Trophoblast cell (in vitro differentiated cells and primary cell): ENCODE measurements around the gene KRT84.

ENCODE experiments used
- DNase-seq, 2 donors: peaks; one replicate each; pipeline ENCODE4 v3.0.0-alpha.2; 2016
- H2AFZ ChIP-seq: 2 replicates; pipeline ENCODE4 v1.6.1; 2013; ENCODE audit warnings: low read length, moderate library complexity, mild to moderate bottlenecking; ENCODE audit not compliant: insufficient read depth, poor library complexity
- H2AK5ac ChIP-seq: 2 replicates; pipeline ENCODE4 v1.6.1; 2013; ENCODE audit warnings: mild to moderate bottlenecking, low read length
- H2BK120ac ChIP-seq: 2 replicates; pipeline ENCODE4 v1.6.1; 2013; ENCODE audit warnings: low read length, mild to moderate bottlenecking, moderate library complexity; ENCODE audit not compliant: insufficient read depth, poor library complexity
- H2BK12ac ChIP-seq: 2 replicates; pipeline ENCODE4 v1.6.1; 2013; ENCODE audit warnings: mild to moderate bottlenecking, low read length, moderate library complexity
- H2BK5ac ChIP-seq: 2 replicates; pipeline ENCODE4 v1.6.1; 2013; ENCODE audit warnings: low read length, low read depth, moderate library complexity, mild to moderate bottlenecking; ENCODE audit not compliant: poor library complexity
- H3K14ac ChIP-seq: 2 replicates; pipeline ENCODE4 v1.6.1; 2013; ENCODE audit warnings: mild to moderate bottlenecking, low read length
- H3K18ac ChIP-seq: 2 replicates; pipeline ENCODE4 v1.6.1; 2013; ENCODE audit warnings: mild to moderate bottlenecking, low read length
- H3K23ac ChIP-seq: 2 replicates; pipeline ENCODE4 v1.6.1; 2013; ENCODE audit warnings: low read length
- H3K27ac ChIP-seq: 2 replicates; pipeline ENCODE4 v1.5.1; 2013; ENCODE audit warnings: low read depth, mild to moderate bottlenecking, inconsistent platforms, low read length, moderate library complexity
- H3K27me3 ChIP-seq: 2 replicates; pipeline ENCODE4 v1.6.1; 2013; ENCODE audit warnings: inconsistent platforms, mild to moderate bottlenecking, low read length, moderate library complexity; ENCODE audit not compliant: insufficient read depth
- H3K36me3 ChIP-seq, 2 experiments: 1 replicate in 1 of 2; 2 replicates in 1 of 2; pipeline ENCODE4 v1.6.1; 2013; ENCODE audit warnings: low read length in 2 of 2, mild to moderate bottlenecking in 2 of 2, moderate library complexity in 1 of 2; ENCODE audit not compliant: insufficient read depth in 2 of 2, control insufficient read depth in 1 of 2
- H3K4ac ChIP-seq: 2 replicates; pipeline ENCODE4 v1.6.1; 2013; ENCODE audit warnings: low read depth, mild to moderate bottlenecking, low read length, moderate library complexity
- H3K4me1 ChIP-seq, 2 experiments: 1 replicate in 1 of 2; 2 replicates in 1 of 2; pipeline ENCODE4 v1.6.1; 2013; ENCODE audit warnings: low read length in 2 of 2, mild to moderate bottlenecking in 2 of 2, moderate library complexity in 1 of 2; ENCODE audit not compliant: insufficient read depth in 2 of 2, control insufficient read depth in 1 of 2
- H3K4me2 ChIP-seq: 2 replicates; pipeline ENCODE4 v1.6.1; 2013; ENCODE audit warnings: inconsistent platforms, mild to moderate bottlenecking, low read length, moderate library complexity
- H3K4me3 ChIP-seq: 2 replicates; pipeline ENCODE4 v1.5.1; 2013; ENCODE audit warnings: mild to moderate bottlenecking, low read depth, low read length, inconsistent platforms
- H3K79me1 ChIP-seq: one replicate; pipeline ENCODE4 v1.6.1; 2013; ENCODE audit warnings: low read length
- H3K79me2 ChIP-seq: 2 replicates; pipeline ENCODE4 v1.6.1; 2013; ENCODE audit warnings: low read length, mild to moderate bottlenecking; ENCODE audit not compliant: control insufficient read depth, insufficient read depth, poor library complexity
- H3K9ac ChIP-seq: 2 replicates; pipeline ENCODE4 v1.6.1; 2013; ENCODE audit warnings: mild to moderate bottlenecking, low read length
- H3K9me3 ChIP-seq: 2 replicates; pipeline ENCODE4 v1.6.1; 2013; ENCODE audit warnings: low read depth, mild to moderate bottlenecking, control low read depth, inconsistent platforms, low read length; ENCODE audit not compliant: insufficient read depth
- H4K12ac ChIP-seq: 2 replicates; pipeline ENCODE4 v1.6.1; 2013; ENCODE audit warnings: low read depth, mild to moderate bottlenecking, low read length, moderate library complexity
- H4K8ac ChIP-seq: 2 replicates; pipeline ENCODE4 v1.6.1; 2013; ENCODE audit warnings: low read depth, mild to moderate bottlenecking, low read length, moderate library complexity
- H4K91ac ChIP-seq: one replicate; pipeline ENCODE4 v1.6.1; 2013; ENCODE audit warnings: low read depth, mild to moderate bottlenecking, low read length, moderate library complexity
- WGBS: extraction: QIAGEN DNeasy Blood & Tissue Kit; methylation state at CpG from one replicate; pipeline ENCODE4 v1.1.7; 2013; ENCODE audit warnings: missing lambda C conversion rate; ENCODE audit not compliant: insufficient read length, insufficient coverage; ENCODE audit errors: extremely low coverage; 5-methylcytosine and 5-hydroxymethylcytosine counted together

The KRT84 gene

DNA sequence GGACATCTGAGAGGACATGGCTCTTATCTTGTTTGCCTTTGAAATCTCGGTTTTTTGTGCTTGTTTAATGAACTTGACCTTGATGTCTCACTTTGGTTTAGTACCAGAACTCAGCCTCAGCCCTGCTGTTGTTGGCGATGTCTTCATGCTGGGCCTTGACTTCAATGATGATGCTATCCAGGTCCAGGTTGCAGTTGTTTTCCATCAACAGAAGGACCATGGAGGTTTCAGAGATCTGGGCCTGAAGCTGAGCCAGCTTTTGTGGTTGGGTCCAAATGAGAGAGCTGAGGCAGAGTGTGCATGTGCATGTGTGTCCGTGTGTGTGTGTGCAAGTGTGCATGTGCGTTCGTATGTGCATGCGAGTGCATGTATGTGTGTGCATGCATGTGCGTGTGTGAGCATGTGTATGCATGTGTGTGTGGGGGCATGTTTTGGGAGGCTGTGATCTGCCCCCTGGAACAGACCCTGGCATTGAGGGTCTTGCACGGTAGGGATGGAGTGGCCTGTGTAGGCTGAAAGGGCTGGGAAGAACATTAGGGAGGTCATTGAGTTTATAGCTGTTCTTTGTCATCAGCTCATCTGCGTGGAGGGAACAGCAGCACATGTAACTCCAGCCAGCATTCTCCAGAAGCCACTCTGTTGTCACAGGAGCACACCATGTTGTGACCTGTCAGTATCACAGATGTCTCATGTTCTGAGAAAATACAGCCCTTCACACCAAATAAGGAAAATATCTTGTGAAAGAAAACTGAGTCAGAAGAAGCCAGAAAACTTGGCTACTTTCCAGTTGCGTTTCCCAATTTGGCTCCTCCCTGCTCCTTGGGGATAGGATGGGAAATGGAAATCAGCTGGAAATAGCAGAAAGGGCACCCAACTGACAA, 30.7 kb upstream of the KRT84 start:
- no peak overlapping the region for H4K12ac ChIP-seq
- H3K79me1 ChIP-seq = no peaks in the 10 kb centered on the region
- H3K4me3 ChIP-seq = no peak overlapping the region
- H3K27me3 ChIP-seq = no peaks in the 10 kb centered on the region
- no peak overlapping the region for H2AFZ ChIP-seq
- H3K18ac ChIP-seq = no peak overlapping the region
- no peaks in the 10 kb centered on the region for H3K79me2 ChIP-seq
- H3K14ac ChIP-seq = no peak overlapping the region
- H4K8ac ChIP-seq = no peak overlapping the region
- H2AK5ac ChIP-seq = no peak overlapping the region
- peaks cover 0 to 5% of the 10 kb centered on the region in 2 experiments for H3K4me1 ChIP-seq
- WGBS = no CpG with 5 or more reads among the region's 10 CpGs
- H3K4me2 ChIP-seq = no peak overlapping the region
- DNase-seq = peak; percentile 62 to 89
- H2BK120ac ChIP-seq = no peak overlapping the region
- peaks cover 11% of the 10 kb centered on the region for H3K9me3 ChIP-seq
- no peak overlapping the region for H4K91ac ChIP-seq
- no peak overlapping the region for H2BK12ac ChIP-seq
- H3K23ac ChIP-seq = no peak overlapping the region
- no peak overlapping the region for H3K9ac ChIP-seq
- no peak overlapping the region for H3K27ac ChIP-seq
- H2BK5ac ChIP-seq = no peak overlapping the region
- no peak overlapping the region for H3K4ac ChIP-seq
- no peaks in the 10 kb centered on the region for H3K36me3 ChIP-seq

DNA sequence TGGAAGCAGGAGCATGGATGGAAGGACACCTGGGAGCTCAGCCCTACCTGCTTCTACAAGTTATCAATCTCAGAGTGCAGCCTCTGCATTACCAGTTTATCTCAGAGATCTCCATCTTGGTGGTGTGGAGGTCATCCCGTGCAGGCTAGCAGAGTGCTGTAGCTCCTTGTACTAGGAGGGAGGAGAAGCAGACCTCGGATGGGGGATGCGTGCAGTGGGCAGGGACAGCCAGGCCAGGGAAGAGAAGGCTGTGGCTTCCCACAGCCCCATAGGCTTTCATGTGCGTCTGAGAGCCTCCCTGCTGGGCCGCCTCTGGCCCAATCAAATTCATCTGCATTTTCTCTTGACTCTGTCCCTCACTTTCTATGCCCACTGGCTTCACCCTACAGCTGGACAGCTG, 29.5 kb upstream of the KRT84 start:
- H4K12ac ChIP-seq = no peak overlapping the region
- no peak for DNase-seq
- H3K4me2 ChIP-seq = no peak overlapping the region
- no peak overlapping the region for H2BK120ac ChIP-seq
- no peak overlapping the region for H4K8ac ChIP-seq
- H3K27ac ChIP-seq = no peak overlapping the region
- WGBS = no CpG with 5 or more reads among the region's 5 CpGs
- H3K23ac ChIP-seq = no peak overlapping the region
- no peak overlapping the region for H2BK12ac ChIP-seq
- H3K27me3 ChIP-seq = no peaks in the 10 kb centered on the region
- no peak overlapping the region for H3K4ac ChIP-seq
- H3K79me1 ChIP-seq = no peaks in the 10 kb centered on the region
- peaks cover 0 to 5% of the 10 kb centered on the region in 2 experiments for H3K4me1 ChIP-seq
- no peaks in the 10 kb centered on the region for H3K79me2 ChIP-seq
- H3K9me3 ChIP-seq = peaks cover 12% of the 10 kb centered on the region
- no peak overlapping the region for H3K4me3 ChIP-seq
- no peak overlapping the region for H2AK5ac ChIP-seq
- no peak overlapping the region for H4K91ac ChIP-seq
- no peaks in the 10 kb centered on the region for H3K36me3 ChIP-seq
- H2AFZ ChIP-seq = no peak overlapping the region
- no peak overlapping the region for H3K14ac ChIP-seq
- no peak overlapping the region for H2BK5ac ChIP-seq
- no peak overlapping the region for H3K9ac ChIP-seq
- H3K18ac ChIP-seq = no peak overlapping the region

DNA sequence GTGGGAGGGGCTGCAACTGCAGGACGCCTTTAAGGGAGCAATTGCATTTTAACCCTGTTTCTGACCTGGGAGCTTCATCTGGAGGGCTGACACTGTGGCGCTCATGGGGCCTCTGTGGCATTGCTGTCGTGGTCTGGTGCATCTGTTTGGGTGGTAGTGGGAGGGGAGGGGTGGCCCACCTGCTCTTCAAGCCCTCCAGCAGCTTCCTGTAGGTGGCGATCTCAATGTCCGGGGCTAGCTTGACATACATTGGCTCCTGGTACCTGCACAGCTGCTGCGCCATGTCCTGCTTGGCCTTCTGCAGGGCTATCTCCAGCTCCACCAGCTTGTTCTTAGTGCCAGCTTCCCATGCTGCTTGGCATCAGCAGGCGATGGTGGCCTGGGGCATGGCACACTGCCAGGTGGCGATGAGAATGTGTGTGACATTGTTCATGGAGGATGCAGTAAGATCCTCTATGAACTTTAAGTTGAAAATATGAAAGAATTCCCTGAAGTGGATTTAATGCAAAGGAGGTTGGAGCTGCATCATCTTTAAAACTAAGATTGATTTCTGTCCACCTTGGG, 28.4 kb upstream of the KRT84 start:
- Histone ChIP-seq H2BK5ac (no peak overlapping the region), H2AK5ac (no peak overlapping the region), H3K9ac (no peak overlapping the region), H4K12ac (no peak overlapping the region), H3K36me3 (no peaks in the 10 kb centered on the region), H3K9me3 (peaks cover 12% of the 10 kb centered on the region), H3K79me1 (no peaks in the 10 kb centered on the region), H3K4me1 (peaks cover 0 to 3% of the 10 kb centered on the region in 2 experiments), H3K4me3 (no peak overlapping the region), H3K27me3 (no peaks in the 10 kb centered on the region), H3K18ac (no peak overlapping the region), H4K91ac (no peak overlapping the region), H3K14ac (no peak overlapping the region), H3K4ac (no peak overlapping the region), H3K4me2 (no peak overlapping the region), H3K23ac (no peak overlapping the region), H3K27ac (no peak overlapping the region), H2AFZ (no peak overlapping the region), H3K79me2 (no peaks in the 10 kb centered on the region), H2BK12ac (no peak overlapping the region), H2BK120ac (no peak overlapping the region), H4K8ac (no peak overlapping the region)
- no peak for DNase-seq
- WGBS = no CpG with 5 or more reads among the region's 8 CpGs

DNA sequence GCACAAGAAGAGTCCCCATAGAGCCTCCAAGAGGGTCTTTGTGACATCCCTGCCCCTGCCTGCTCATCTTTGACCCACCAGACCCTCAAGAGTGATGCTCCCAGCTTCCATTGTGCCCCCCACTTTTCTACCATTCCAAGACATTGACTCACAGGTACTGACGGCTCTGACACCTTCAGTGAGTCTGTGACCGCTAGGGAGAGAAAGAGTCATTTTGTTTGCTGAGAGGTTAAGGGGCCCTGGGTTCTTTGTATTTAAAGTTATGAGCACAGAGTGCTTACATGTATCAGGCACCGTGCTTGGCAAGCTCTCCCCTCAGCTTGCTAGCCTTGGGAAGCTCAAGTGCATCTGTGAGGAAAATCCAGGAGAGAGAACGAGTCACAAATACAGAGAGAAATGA, 27.8 kb upstream of the KRT84 start:
- H3K4me3 ChIP-seq = no peak overlapping the region
- H3K36me3 ChIP-seq = no peaks in the 10 kb centered on the region
- H3K9ac ChIP-seq = no peak overlapping the region
- WGBS = no CpG with 5 or more reads among the region's 4 CpGs
- no peak overlapping the region for H2AFZ ChIP-seq
- no peak overlapping the region for H3K18ac ChIP-seq
- no peak overlapping the region for H2BK12ac ChIP-seq
- H2BK5ac ChIP-seq = no peak overlapping the region
- no peak overlapping the region for H3K23ac ChIP-seq
- no peak overlapping the region for H3K27ac ChIP-seq
- no peaks in the 10 kb centered on the region for H3K79me2 ChIP-seq
- no peak overlapping the region for H4K12ac ChIP-seq
- H4K8ac ChIP-seq = no peak overlapping the region
- H3K9me3 ChIP-seq = peaks cover 12% of the 10 kb centered on the region
- H3K4ac ChIP-seq = no peak overlapping the region
- H2BK120ac ChIP-seq = no peak overlapping the region
- peaks cover 0 to 3% of the 10 kb centered on the region in 2 experiments for H3K4me1 ChIP-seq
- no peak overlapping the region for H2AK5ac ChIP-seq
- H4K91ac ChIP-seq = no peak overlapping the region
- no peak overlapping the region for H3K4me2 ChIP-seq
- no peak for DNase-seq
- H3K27me3 ChIP-seq = no peaks in the 10 kb centered on the region
- H3K79me1 ChIP-seq = no peaks in the 10 kb centered on the region
- H3K14ac ChIP-seq = no peak overlapping the region
